Tibial nerve (tissue), 4 donors: ENCODE results near the gene KRTAP10-1. TPM values are rescaled to one million over a fixed set of nuclear protein-coding genes. Genes with fewer than 3 reads are reported as not detected.

Experiments used
- DNase-seq, 2 donors: peaks; one replicate each; pipeline ENCODE4 v3.0.0-alpha.2; 2019; ENCODE audit warnings: low spot score in 2 of 2
- H3K27ac ChIP-seq, 4 donors: fragments of 200-600 bp; sonication (generic) in 3 of 4; one replicate each; pipeline ENCODE4 v1.5.1; 2017 to 2019; ENCODE audit warnings: mild to moderate bottlenecking in 1 of 4
- H3K27me3 ChIP-seq, 2 donors: fragments of 200-600 bp; sonication (generic) in 1 of 2; one replicate each; pipeline versions ENCODE4 v1.5.1 to v1.6.0; 2017 to 2019
- H3K36me3 ChIP-seq, 3 donors: fragments of 200-600 bp; sonication (generic); one replicate each; pipeline ENCODE4 v1.5.1; 2018 to 2019
- H3K4me1 ChIP-seq, 4 donors: fragments of 200-600 bp; sonication (generic) in 3 of 4; one replicate each; pipeline ENCODE4 v1.5.1; 2017 to 2019
- H3K4me3 ChIP-seq, 4 donors: fragments of 200-600 bp; sonication (generic) in 3 of 4; one replicate each; pipeline ENCODE4 v1.5.1; 2017 to 2019; ENCODE audit warnings: mild to moderate bottlenecking in 1 of 4, moderate library complexity in 1 of 4
- H3K9me3 ChIP-seq, 4 donors: fragments of 200-600 bp; sonication (generic) in 3 of 4; one replicate each; pipeline ENCODE4 v1.5.1; 2017 to 2019
- EP300 ChIP-seq, 2 donors: sonication (generic); formaldehyde crosslinking; IDR thresholded peaks; one replicate each; pipeline ENCODE4 v1.6.1; 2017; ENCODE audit warnings: antibody characterized with exemption in 2 of 2, mild to moderate bottlenecking in 1 of 2
- POLR2A ChIP-seq, 2 donors: fragments of 450-650 bp; IDR thresholded peaks; one replicate each; pipeline ENCODE4 v1.6.1; 2017; ENCODE audit warnings: antibody characterized with exemption in 2 of 2, mild to moderate bottlenecking in 2 of 2, moderate library complexity in 2 of 2
- WGBS, 2 donors: methylation state at CpG; one replicate each; pipeline ENCODE4 v1.1.5; 2018; 5-methylcytosine and 5-hydroxymethylcytosine counted together
- total RNA-seq, 4 donors: library from RNA; depleted of rRNA; stranded (reverse); fragments of >200 nt; gene quantifications; one replicate each; pipeline ENCODE4 v1.1.0, GENCODE V29; 2016
- TF ChIP-seq, protein P1 (sequence below), 5 experiments: fragments of 200-600 bp in 3 of 5; fragments of 450-650 bp in 2 of 5; sonication (generic) in 3 of 5; IDR thresholded peaks; one replicate each; pipeline ENCODE4 v1.5.1; 2016 to 2019; ENCODE audit warnings: antibody characterized with exemption in 5 of 5, mild to moderate bottlenecking in 3 of 5, moderate library complexity in 2 of 5

Gene KRTAP10-1
- total RNA-seq, 4 donors from 2014 or later: not detected

DNA sequence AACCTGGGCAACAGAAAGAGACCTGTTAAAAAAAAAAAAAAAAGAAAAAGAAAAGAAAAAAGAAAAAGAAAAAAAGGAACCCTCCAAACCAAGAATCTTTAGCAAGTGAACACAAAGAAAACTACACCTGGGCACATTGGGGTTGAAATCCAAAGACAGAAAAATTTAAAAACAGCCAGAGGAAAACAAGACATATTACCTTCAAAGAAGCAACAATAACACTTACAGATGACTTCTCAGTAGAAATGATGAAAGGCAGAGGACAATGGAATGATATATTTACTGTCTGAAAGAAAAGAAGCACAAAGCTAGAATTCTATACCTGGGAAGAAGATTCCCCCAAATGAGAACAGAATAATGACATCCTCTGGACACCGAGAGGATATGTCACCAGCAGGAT is 2.7 kb upstream of the KRTAP10-1 start:
- DNase-seq: no peak
- 66 to 71% methylated on average over 1 of the region's 1 CpG for WGBS, 2 donors
- Histone ChIP-seq H3K4me3 (no peak overlapping the region), H3K9me3 (peaks cover 0 to 52% (median 8%) of the 10 kb centered on the region in 4 donors), H3K4me1 (no peaks in the 10 kb centered on the region), H3K36me3 (no peaks in the 10 kb centered on the region), H3K27ac (no peak overlapping the region), H3K27me3 (no peaks in the 10 kb centered on the region)
- no peak for TF ChIP-seq POLR2A (IDR thresholded peaks at IDR 0.05)
- TF ChIP-seq, protein P1, sequence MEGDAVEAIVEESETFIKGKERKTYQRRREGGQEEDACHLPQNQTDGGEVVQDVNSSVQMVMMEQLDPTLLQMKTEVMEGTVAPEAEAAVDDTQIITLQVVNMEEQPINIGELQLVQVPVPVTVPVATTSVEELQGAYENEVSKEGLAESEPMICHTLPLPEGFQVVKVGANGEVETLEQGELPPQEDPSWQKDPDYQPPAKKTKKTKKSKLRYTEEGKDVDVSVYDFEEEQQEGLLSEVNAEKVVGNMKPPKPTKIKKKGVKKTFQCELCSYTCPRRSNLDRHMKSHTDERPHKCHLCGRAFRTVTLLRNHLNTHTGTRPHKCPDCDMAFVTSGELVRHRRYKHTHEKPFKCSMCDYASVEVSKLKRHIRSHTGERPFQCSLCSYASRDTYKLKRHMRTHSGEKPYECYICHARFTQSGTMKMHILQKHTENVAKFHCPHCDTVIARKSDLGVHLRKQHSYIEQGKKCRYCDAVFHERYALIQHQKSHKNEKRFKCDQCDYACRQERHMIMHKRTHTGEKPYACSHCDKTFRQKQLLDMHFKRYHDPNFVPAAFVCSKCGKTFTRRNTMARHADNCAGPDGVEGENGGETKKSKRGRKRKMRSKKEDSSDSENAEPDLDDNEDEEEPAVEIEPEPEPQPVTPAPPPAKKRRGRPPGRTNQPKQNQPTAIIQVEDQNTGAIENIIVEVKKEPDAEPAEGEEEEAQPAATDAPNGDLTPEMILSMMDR (IDR thresholded peaks at IDR 0.05): no peak
- TF ChIP-seq EP300 (IDR thresholded peaks at IDR 0.05): no peak

DNA sequence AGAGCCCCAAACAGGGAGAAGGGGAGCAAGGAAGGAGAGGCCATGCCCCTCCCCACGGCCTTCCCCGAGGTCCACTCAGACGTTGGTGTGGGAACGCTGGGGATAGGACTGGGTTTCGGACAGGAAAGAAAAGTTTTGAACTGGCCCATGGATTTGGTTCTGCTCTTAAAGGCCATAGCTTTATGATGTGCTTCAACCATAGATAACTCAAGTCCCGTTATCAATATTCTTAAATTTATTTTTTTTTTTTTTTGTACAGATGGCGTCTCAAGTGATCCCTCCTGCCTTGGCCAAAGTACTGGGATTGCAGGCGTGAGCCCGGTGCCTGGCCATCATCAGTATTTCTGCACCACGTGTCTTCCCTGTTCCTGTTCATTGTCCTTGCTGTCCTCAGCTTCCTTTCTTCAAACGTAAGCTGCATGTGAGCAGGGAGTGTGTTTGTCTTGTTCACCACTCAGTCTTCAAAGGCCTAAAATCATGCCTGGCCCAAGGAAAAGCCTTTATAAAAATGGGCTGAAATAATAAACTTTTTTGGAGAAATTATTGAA is 820 bp upstream of the KRTAP10-1 start:
- Histone ChIP-seq H3K4me1 (no peaks in the 10 kb centered on the region), H3K9me3 (peaks cover 0 to 37% (median 2%) of the 10 kb centered on the region in 4 donors), H3K36me3 (no peaks in the 10 kb centered on the region), H3K27ac (no peak overlapping the region), H3K4me3 (no peak overlapping the region), H3K27me3 (no peaks in the 10 kb centered on the region)
- TF ChIP-seq EP300 (IDR thresholded peaks at IDR 0.05): no peak
- no peak for TF ChIP-seq POLR2A (IDR thresholded peaks at IDR 0.05)
- TF ChIP-seq, protein P1 (IDR thresholded peaks at IDR 0.05): no peak
- DNase-seq: no peak
- 76 to 80% methylated on average over 11 of the region's 11 CpGs for WGBS, 2 donors

DNA sequence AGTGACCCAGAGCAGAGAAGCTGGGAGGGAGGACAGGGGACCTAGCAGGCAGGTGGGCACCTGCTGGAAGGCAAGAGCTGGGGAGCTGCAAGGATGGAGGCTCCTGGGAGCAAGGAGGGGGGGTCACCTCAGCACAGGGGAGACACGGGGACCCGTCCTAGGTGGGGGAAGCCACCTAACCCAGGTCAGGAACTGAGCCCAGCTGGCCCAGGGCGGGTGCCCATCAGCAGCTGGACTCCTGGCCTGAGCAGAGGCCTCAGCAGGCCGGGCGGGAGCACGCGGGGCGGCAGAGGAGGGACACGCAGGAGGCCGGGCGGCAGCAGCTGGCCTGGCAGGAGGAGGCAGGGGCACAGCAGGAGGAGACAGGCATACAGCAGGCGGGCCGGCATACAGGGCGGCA is 949 bp downstream of the KRTAP10-1 start:
- Histone ChIP-seq H3K36me3 (no peaks in the 10 kb centered on the region), H3K27me3 (no peaks in the 10 kb centered on the region), H3K4me1 (no peaks in the 10 kb centered on the region), H3K4me3 (no peak overlapping the region), H3K9me3 (peaks cover 0 to 31% (median 2%) of the 10 kb centered on the region in 4 donors), H3K27ac (no peak overlapping the region)
- 72 to 75% methylated on average over 14 of the region's 14 CpGs for WGBS, 2 donors
- TF ChIP-seq, protein P1 (IDR thresholded peaks at IDR 0.05): no peak
- no peak for TF ChIP-seq EP300 (IDR thresholded peaks at IDR 0.05)
- TF ChIP-seq POLR2A (IDR thresholded peaks at IDR 0.05): no peak
- DNase-seq: no peak

GRCh38 chr21:44537930-44538911 is 1.8 kb downstream of the KRTAP10-1 start:
- DNase-seq: no peak
- 91 to 92% methylated on average over 30 to 33 of the region's 33 CpGs for WGBS, 2 donors
- H3K27ac ChIP-seq: no peak overlapping the region

More at GRCh38 chr21:44537930-44538911, 1.8 kb downstream of the KRTAP10-1 start:
- Histone ChIP-seq H3K4me1 (no peaks in the 10 kb centered on the region), H3K9me3 (peaks cover 0 to 25% (median 2%) of the 10 kb centered on the region in 4 donors), H3K36me3 (no peaks in the 10 kb centered on the region), H3K4me3 (no peak overlapping the region), H3K27me3 (no peaks in the 10 kb centered on the region)
- TF ChIP-seq EP300 (IDR thresholded peaks at IDR 0.05) (no peak), POLR2A (IDR thresholded peaks at IDR 0.05) (no peak)
- TF ChIP-seq, protein P1 (IDR thresholded peaks at IDR 0.05): no peak
